MM.1S (cell line): ENCODE measurements around the gene CCDC127.

Experiments
- EZH2phosphoT487 ChIP-seq: fragments of 300-600 bp; sonication (generic); IDR thresholded peaks from 2 replicates; pipeline ENCODE4 v1.6.1; 2018; ENCODE audit warnings: antibody characterized with exemption, low read length
- TF ChIP-seq, protein P1 (sequence below): fragments of 300-600 bp; sonication (generic); IDR thresholded peaks from 2 replicates; pipeline ENCODE4 v1.5.1; 2016; ENCODE audit warnings: antibody characterized with exemption, low read length, mixed read lengths

DNA sequence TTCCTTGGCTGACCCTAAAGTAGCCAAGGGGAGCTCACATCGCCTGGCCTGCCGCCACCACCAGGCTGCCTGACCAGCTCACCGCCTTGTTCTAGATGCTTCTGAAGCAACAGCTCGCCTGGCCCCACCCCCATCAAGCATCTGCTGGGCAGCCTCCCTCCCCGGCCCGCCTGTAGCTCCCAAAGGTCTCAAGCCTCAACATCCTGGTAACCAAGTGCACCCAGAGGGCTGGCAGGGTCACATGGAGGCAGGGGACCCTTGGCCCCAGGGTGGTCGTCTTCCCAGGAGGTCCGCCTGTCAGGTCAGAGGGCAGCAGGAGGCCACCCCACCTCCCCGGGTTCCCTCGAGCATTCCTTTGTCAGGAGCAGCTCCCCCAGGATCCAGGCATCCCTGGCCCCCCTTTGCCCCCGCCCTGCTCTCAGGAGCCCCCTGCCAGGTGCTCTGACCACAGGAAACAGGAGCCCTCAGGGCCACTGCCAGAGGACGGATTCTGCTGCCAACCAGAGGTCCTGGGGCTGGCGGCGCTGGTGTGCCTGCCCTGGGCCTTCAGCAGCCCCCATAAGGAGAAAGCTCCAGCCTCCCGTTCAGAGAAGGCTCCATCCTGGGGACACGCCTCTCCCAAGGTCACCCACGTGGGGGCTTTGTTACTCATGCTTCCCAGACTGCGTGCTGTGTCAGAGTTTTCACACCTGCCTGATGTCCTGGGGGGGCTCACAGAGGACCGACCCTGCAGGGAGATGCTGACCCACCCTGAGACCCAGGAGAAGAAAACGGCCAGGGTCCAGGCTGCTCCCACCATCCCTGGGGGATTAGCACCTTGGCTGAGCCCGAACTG, 30.1 kb downstream of the CCDC127 start:
- TF ChIP-seq, protein P1, sequence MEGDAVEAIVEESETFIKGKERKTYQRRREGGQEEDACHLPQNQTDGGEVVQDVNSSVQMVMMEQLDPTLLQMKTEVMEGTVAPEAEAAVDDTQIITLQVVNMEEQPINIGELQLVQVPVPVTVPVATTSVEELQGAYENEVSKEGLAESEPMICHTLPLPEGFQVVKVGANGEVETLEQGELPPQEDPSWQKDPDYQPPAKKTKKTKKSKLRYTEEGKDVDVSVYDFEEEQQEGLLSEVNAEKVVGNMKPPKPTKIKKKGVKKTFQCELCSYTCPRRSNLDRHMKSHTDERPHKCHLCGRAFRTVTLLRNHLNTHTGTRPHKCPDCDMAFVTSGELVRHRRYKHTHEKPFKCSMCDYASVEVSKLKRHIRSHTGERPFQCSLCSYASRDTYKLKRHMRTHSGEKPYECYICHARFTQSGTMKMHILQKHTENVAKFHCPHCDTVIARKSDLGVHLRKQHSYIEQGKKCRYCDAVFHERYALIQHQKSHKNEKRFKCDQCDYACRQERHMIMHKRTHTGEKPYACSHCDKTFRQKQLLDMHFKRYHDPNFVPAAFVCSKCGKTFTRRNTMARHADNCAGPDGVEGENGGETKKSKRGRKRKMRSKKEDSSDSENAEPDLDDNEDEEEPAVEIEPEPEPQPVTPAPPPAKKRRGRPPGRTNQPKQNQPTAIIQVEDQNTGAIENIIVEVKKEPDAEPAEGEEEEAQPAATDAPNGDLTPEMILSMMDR: no peak
- no peak for TF ChIP-seq EZH2phosphoT487
